ENCODE results near the gene CSGALNACT2.

GRCh38 chr10:43117031-43117776, 21.0 kb upstream of the CSGALNACT2 start:
- TF ChIP-seq CTCF (IDR thresholded peaks at IDR 0.05; ENCODE audit: insufficient read depth, low read length, poor library complexity, severe bottlenecking) = no peak
- TF ChIP-seq EZH2phosphoT487 (conservative IDR thresholded peaks at IDR 0.05; ENCODE audit: low read length) = no peak

Data from SU-DHL-6 (cell line).